ENCODE measurements around the gene MRPL22. TPM values are rescaled to one million over a fixed set of nuclear protein-coding genes. Genes with fewer than 3 reads are reported as not detected.
"Not testable (repeated sequence)": the region's sequence is repeated elsewhere in the genome, so short reads cannot be mapped to it uniquely, and the experiment has no call there.

Gene MRPL22
- total RNA-seq, 1 donor from 2014 or later = 11.9 TPM

GRCh38 chr5:154940375-154940771, 500 bp upstream of the MRPL22 start:
- no peak for DNase-seq

GRCh38 chr5:154943527-154943926, 2.7 kb downstream of the MRPL22 start:
- no peak for DNase-seq

- no peak for DNase-seq
Measured at GRCh38 chr5:154944716-154945115, 3.8 kb downstream of the MRPL22 start.

DNA sequence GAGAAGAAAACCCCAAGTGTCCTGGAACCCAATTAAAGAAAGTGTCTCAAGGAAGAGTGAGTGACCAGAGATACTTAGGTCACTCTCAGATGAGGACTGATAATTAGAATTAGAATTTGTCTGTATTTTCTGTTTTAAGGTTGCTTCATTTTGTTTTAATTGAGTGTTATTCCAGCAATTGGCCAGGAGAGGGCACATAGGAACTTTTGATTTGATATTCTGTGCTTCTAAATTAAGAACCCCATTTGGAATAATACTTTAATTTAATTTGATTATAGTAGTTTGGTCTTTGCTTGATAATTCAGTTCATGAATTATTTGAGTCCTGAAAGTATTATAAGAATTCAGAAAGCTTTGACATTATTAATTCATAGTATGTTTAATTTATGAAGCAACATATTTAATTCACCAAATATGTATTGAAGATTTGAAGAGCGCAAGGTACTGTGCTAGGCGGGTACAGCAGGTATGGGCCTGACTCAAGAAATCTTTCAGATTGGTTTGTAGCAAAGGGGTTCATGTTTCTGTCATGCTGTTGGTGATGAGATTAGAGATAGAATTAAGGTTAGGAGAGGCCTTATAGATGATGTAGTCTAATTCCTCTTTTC, 4.9 kb downstream of the MRPL22 start:
- peak; percentile 12 for DNase-seq

GRCh38 chr5:154947778-154948177, 6.9 kb downstream of the MRPL22 start:
- no peak for DNase-seq

DNA sequence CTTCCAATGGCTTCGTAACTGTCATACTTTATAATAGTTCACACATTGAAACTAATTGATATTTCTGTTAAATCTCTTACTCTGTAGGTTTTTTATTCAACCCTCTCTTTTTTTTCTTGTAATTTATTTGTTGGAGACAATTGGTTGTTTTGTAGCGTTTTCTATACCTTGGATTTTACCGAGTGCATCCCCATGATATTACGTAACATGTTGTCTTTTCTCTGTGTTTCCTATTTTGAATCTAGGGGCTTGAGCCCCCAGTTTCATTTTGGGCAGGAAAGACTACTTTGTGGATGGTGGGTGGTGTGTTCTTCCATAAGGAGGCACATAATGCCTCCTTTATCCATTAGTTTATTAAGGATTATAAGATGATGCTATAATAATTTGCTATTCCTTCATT, 7.4 kb downstream of the MRPL22 start:
- no peak for DNase-seq

DNA sequence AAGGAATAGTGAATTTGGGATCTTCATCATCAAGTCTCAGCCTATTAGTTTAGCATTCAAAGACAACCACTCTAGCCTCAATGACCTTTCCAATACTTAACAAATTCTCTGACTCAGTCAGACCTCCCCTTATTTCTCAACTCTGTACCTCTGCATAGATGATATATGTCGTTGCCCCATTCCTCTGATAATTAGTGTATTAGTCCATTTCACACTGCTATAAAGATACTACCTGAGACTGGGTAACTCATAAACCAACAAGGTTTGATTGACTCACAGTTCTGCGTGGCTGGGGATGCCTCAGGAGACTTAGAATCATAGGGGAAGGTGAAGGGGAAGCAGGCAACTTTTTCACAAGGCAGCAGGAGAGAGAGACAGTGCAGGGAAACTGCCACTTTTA, 8.9 kb downstream of the MRPL22 start:
- no peak for DNase-seq

GRCh38 chr5:154956712-154957111, 15.8 kb downstream of the MRPL22 start:
- DNase-seq = no peak

DNA sequence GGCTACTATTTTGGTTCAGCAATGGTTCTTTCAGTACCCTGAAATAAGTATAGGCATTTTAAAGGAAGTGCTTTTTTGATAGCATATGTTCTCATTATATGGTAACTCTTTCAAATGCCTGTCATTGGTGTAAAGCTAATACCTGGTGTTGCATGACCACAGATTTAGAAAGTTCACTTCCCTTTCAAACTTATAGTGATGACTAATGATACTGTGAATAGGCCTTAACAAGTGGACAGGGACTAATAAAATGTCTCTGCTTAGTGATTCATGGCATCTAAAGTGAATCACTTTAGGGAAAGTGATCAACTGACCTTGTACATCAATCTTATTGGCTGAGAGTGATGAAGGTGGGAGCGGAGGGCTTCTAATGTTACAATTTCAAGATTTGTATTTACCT, 21.6 kb downstream of the MRPL22 start:
- DNase-seq = no peak

DNA sequence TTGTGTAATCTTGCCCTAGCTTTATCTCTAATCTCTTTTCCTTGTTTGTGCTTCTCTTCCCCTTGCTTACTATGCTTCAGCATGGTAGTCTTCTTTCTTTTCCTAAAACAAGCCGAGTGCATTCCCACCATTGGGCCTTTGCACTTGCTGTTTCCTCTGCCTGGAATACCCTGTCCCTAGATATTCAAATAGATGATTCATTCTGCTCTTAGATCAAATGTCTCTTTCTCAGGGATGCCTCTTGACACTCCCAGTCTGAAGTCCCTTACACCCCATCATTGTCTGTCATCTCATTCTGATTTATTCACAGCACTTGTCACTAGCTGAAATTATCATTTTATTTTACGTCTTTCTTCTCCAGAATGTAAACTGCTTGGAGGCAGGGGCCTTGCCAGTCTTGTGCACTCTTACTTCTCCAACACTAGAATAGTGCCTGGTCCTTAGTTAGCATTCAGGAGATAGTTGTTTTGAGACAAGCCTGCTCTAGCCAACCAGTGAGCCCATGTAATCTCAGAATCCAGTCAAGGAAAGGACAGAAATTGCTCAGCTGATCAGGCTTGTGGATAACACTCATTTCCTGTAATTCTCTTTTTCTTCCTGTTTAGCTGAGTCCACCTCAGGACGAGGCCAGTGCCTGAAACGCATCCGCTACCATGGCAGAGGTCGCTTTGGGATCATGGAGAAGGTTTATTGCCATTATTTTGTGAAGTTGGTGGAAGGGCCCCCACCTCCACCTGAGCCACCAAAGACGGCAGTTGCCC, 25.4 kb downstream of the MRPL22 start:
- DNase-seq = no peak

DNA sequence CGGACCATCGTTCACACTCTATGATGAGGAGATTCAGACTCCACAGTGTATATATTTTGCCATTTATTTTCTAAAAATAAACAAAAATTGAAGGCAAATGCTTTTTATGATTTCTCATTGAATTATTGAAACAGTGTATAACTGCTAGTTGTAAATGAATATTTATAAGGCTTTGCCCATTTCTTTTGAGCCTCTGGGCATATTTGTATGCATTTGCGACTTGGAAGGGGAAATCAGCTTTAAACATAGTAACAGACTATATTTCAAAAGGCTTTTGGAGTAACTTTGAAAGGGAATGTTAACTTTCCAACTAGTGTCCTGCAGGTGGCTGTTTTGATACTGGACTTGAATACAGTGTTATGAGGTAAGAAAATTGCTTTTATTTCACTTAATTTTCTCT, 26.0 kb downstream of the MRPL22 start:
- DNase-seq = no peak

DNA sequence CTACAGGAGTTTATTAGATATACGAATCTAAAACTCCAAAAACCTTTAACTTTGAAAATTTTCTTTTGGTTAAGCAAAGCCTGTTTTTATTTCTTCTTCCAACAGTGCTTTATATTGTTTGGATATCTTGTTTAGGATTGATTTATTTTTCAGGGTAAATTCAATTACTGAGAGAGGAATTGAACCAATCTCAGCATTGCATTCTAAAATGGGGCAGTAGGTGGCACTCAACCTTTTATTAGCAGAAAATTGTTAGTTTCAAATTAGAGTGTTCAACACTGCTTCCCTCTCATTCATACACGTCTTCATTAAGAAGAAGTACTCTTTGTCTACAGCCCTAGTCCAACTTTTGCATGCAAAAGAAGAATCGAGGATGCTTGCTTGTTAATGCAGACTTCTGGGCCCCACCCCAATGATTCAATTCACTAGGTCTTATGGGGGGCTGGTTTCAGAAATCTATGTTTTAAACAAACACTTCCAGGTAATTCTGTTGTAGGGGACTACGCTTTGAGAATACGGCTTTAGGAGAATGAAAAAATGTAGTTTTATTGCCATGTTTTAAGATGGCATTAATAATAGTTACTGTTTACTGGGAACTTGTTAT, 26.6 kb downstream of the MRPL22 start:
- no peak for DNase-seq

GRCh38 chr5:154968953-154969352, 28.1 kb downstream of the MRPL22 start:
- no peak for DNase-seq

DNA sequence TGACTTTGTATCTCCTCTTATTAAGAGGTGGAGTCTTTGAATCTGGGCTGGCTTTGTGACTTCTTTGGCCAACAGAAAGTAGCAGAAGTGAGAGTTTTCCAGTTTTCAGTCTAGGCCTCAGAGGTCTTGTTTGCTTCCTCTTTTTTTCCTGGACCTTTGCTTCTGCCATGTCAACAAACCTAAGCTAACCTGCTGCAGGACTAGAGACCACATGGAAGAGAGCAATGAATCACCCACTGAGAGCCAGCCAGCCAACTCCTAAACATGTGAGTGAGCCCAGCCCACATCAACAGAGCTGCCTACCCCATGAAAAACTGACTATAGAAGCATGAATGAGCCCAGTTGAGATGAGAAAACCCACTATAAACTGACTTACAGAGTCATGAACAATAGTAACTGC, 29.9 kb downstream of the MRPL22 start:
- no peak for DNase-seq

DNA sequence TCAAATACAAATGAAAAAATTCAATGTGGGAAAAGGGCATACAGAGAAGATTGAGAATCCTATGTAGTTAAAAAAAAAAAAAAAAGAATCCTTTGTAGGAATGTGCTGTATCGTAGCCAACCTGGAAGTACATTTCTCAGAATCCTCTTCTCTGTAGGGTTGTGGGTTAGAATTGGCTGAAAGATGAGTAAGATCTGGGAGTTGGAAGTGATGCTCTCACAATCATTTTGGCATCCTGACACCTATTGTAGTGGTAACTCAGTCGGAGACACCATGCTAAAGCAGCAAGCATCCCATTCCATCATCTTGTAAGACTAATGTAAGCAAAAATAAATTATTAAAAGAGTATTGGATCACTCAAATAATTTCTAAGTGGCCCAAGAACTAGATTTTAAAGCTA, 30.6 kb downstream of the MRPL22 start:
- DNase-seq = no peak

DNA sequence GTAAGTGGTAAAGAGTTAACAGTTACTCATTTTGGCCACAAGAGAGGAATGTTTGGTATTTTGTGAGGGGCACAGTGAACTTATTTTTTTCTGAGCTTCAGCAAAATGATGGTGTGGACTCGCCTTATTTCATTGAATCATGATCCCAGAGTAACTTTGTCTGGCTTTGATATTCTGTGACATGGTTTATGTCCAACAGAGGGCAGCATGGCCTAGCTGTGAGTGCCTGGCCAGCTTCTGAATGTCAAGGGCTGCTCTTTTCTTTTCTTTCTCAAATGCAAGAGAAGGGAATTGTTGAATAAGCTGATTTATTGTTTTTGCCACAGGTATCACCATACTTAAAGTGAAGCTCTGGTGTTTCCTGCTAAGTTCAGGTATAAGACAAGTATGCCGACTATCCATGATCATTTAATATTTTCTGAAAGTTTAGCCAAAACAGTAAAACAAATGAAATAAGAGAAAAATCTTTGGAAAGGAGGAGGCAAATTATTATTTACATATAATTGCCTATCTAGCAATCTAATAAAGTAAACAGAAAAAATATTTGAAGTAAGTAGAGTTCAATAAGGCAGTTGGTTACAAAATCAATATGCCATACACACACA, 31.7 kb downstream of the MRPL22 start:
- no peak for DNase-seq

GRCh38 chr5:154976082-154976481, 35.2 kb downstream of the MRPL22 start:
- DNase-seq = not testable (repeated sequence)

DNA sequence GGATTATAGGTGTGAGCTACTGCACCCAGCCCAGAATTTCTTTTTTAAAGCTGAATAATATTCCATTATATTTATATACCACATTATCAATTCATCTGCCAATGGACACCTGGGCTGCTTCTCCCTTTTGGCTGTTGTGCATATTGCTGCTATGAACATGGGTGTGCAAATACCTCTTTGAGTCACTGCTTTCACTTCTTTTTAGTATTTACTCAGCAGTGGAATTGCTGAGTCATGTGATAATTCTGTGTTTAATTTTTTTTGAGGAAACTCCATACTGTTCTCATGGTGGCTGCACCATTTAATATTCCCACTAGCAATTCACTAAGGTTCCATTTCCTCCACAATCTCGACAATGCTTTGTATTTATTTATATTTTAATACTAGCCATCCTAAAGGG, 36.5 kb downstream of the MRPL22 start:
- no peak for DNase-seq

- DNase-seq = not testable (repeated sequence)
Measured at GRCh38 chr5:154978294-154978693, 37.4 kb downstream of the MRPL22 start.

DNA sequence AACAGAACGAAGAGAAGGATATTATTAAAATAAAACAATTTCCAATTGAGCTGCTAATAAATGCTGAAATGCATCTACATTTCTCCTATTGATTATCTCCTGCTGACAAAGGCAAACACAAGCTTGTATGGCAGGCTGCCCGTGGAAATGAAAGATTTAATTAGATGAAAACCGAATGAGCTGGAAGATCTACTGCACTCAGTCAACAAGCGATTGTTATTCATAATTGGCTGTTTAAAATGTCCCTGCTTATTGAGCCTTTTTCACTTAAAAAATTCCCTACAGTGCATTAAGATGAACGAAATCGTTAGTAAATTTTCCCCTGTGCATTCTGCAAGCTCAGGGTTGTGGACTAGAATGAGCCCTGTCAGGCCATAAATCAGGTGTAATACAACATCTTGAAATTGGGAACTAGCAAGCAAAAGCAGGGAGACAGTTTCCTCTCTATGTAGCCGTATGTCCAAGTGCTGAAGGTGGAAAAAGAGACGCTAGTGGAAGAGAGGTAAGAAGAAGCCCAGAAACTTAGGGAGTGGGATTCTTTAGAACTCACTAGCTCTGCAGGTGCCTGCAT, 44.2 kb downstream of the MRPL22 start:
- DNase-seq = no peak

- no peak for DNase-seq
Measured at GRCh38 chr5:154986151-154986550, 45.3 kb downstream of the MRPL22 start.

GRCh38 chr5:154989626-154990025, 48.8 kb downstream of the MRPL22 start:
- no peak for DNase-seq

GRCh38 chr5:154993461-154993860, 52.6 kb downstream of the MRPL22 start:
- DNase-seq = no peak
